Measurements from ENCODE around the gene PLG.
A peak's percentile ranks its signal among the peaks of the same experiment; 100 is the strongest.
"Not testable (repeated sequence)": the region's sequence is repeated elsewhere in the genome, so short reads cannot be mapped to it uniquely, and the experiment has no call there.

PLG gene

DNA sequence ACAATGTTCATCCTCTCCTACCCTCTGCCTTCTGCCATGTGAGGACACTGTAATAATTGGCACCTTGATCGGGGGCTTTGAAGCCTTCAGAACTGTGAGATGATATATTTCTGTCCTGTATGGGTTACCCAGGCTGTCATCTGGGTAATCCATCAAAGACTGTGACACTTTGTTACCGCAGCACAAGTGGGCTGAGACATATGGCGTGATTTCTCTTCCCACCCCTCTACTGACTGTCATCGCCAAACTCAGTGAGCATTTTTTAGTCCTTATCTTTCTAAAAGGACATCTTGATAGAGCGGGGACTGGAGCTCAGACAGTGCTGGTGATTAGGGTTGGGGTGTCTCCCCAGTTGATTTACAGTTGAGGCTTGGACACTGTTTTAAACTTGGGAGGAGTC lies 10.4 kb upstream of the PLG start:
- no peak for DNase-seq (ENCODE audit: low read depth)
- TF ChIP-seq, protein P1, sequence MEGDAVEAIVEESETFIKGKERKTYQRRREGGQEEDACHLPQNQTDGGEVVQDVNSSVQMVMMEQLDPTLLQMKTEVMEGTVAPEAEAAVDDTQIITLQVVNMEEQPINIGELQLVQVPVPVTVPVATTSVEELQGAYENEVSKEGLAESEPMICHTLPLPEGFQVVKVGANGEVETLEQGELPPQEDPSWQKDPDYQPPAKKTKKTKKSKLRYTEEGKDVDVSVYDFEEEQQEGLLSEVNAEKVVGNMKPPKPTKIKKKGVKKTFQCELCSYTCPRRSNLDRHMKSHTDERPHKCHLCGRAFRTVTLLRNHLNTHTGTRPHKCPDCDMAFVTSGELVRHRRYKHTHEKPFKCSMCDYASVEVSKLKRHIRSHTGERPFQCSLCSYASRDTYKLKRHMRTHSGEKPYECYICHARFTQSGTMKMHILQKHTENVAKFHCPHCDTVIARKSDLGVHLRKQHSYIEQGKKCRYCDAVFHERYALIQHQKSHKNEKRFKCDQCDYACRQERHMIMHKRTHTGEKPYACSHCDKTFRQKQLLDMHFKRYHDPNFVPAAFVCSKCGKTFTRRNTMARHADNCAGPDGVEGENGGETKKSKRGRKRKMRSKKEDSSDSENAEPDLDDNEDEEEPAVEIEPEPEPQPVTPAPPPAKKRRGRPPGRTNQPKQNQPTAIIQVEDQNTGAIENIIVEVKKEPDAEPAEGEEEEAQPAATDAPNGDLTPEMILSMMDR (IDR thresholded peaks at IDR 0.05; ENCODE audit: low read depth, low read length, missing control alignments): no peak
- no peak overlapping the region for H3K4me3 ChIP-seq (ENCODE audit: low read depth, low read length)

DNA sequence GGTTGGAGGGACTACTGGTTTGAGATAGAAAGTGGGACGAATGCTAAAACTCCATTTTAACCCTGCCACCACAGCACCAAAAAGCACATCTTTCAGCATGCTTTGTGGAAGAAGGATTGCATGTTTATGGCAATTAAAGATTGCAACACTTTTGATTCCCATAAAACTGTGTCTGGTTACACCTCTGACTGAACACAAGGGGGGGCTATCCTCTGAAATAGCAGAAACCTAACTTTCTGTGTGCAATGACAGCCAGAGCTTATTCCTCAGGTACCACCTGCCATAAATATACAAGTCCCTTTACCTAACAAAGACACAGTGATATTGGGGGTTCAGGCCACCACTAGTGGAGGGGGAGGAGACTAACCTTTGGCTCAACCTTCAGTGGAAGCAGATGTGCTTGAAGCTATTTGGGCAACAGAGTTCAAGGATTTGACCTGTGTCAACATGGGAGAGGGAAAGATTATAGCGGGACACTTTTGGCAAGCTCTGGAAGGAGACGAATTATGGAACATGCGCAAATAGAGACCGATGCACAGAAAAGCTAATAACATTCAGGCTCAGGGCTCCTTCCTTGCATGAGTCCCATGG lies 9.6 kb upstream of the PLG start:
- no peak for DNase-seq (ENCODE audit: low read depth)
- H3K4me3 ChIP-seq (ENCODE audit: low read depth, low read length): no peak overlapping the region
- TF ChIP-seq, protein P1 (IDR thresholded peaks at IDR 0.05; ENCODE audit: low read depth, low read length, missing control alignments): peak; percentile 41

- DNase-seq (ENCODE audit: low read depth); H3K4me3 ChIP-seq (ENCODE audit: low read depth, low read length): not testable (repeated sequence)
Measured at GRCh38 chr6:160695025-160695424, 7.0 kb upstream of the PLG start.

DNA sequence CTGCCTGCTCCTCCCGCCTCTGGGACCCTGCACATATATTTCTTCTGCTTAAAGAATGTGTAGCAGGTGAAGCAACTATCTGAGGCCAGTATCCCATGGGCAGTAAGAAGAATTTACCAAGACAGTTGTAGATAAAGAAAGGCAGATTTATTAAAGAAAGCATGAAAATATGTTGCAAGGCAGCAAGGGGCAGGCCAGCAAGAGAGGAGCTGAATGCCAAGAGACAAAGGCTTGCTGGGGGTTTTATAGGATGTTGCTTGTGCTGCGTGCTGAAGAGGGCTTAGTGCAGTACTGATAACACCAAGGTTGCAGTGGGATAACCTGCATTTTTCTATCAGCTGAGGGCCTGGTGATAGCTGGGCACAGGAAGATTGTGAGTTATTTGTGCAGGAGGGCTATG lies 6.4 kb upstream of the PLG start:
- DNase-seq (ENCODE audit: low read depth); H3K4me3 ChIP-seq (ENCODE audit: low read depth, low read length): not testable (repeated sequence)

DNA sequence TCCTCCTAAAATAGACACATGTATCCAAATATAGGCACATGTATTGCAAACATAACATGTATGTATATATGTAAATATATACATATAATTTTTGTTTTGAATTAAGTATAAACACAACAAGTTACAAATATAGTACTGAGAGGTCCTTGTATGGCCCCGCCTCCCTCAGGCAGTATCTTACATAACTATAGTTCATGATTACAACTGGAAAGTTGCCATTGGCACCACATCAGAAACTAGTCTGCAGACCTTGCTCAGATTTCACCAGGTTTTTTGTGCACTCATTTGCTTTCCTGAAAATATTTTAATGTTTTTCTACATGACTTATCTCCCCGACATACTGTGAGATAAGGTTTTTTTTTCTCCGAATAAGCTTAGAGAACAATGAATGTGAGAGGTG lies 5.2 kb upstream of the PLG start:
- DNase-seq (ENCODE audit: low read depth); H3K4me3 ChIP-seq (ENCODE audit: low read depth, low read length): not testable (repeated sequence)

- TF ChIP-seq, protein P1 (IDR thresholded peaks at IDR 0.05; ENCODE audit: low read depth, low read length, missing control alignments): no peak
- no peak overlapping the region for H3K4me3 ChIP-seq (ENCODE audit: low read depth, low read length)
- no peak for DNase-seq (ENCODE audit: low read depth)
Measured at GRCh38 chr6:160697826-160698225, 4.2 kb upstream of the PLG start.

- DNase-seq (ENCODE audit: low read depth): not testable (repeated sequence)
Measured at GRCh38 chr6:160704688-160705087, 2.6 kb downstream of the PLG start.

GRCh38 chr6:160708993-160709392 lies 6.9 kb downstream of the PLG start:
- not testable (repeated sequence) for DNase-seq (ENCODE audit: low read depth); H3K4me3 ChIP-seq (ENCODE audit: low read depth, low read length)

More at GRCh38 chr6:160704688-160705087, 2.6 kb downstream of the PLG start:
- not testable (repeated sequence) for H3K4me3 ChIP-seq (ENCODE audit: low read depth, low read length)

DNA sequence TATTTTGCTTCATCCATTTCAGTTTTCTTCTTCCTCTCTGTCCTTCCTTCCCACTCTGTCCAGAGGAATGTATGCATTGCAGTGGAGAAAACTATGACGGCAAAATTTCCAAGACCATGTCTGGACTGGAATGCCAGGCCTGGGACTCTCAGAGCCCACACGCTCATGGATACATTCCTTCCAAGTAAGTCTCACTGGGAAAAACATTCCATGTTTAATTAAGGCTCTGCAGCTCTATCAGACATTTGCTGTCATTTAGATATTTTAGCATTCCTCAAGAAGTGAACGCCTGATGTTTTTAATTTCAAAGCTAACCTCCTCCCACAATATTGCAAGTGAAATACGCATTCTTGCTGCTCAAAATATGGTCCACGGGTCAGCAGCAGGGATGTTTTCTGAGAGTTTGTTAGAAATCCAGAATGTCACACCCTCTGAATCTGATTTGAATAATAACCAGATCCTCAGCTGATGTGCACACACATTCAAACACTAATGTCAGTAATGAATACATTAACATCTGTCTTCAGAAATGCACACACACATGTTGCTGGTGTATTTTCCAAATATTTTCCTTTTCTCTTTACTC lies 12.8 kb downstream of the PLG start:
- no peak overlapping the region for H3K4me3 ChIP-seq (ENCODE audit: low read depth, low read length)
- TF ChIP-seq, protein P1 (IDR thresholded peaks at IDR 0.05; ENCODE audit: low read depth, low read length, missing control alignments): no peak
- no peak for DNase-seq (ENCODE audit: low read depth)

- TF ChIP-seq, protein P1 (IDR thresholded peaks at IDR 0.05; ENCODE audit: low read depth, low read length, missing control alignments): peak; percentile 48
- H3K4me3 ChIP-seq (ENCODE audit: low read depth, low read length): no peak overlapping the region
- DNase-seq (ENCODE audit: low read depth): no peak
Measured at GRCh38 chr6:160730911-160731310, 28.9 kb downstream of the PLG start.
